Measurements from ENCODE around the gene NUF2. TPM values are rescaled to one million over a fixed set of nuclear protein-coding genes. Genes with fewer than 3 reads are reported as not detected.
"Not testable (repeated sequence)": the region's sequence is repeated elsewhere in the genome, so short reads cannot be mapped to it uniquely, and the experiment has no call there.

NUF2 gene
- 45.3 TPM for polyA plus RNA-seq (ENCODE audit: insufficient read length)
- long read RNA-seq, donor 1, partial matches to known transcripts: 5 of 8 reads
- long read RNA-seq, donor 1, other reads (novel, unspliced or antisense): 0 of 8 reads
- long read RNA-seq, donor 2, partial matches to known transcripts: 6 of 10 reads
- long read RNA-seq, donor 2, other reads (novel, unspliced or antisense): 0 of 10 reads
- long read RNA-seq, donor 3, partial matches to known transcripts: 0 of 1 reads
- long read RNA-seq, donor 3, other reads (novel, unspliced or antisense): 0 of 1 reads
- long read RNA-seq, donor 4, partial matches to known transcripts: 0 of 1 reads
- long read RNA-seq, donor 4, other reads (novel, unspliced or antisense): 0 of 1 reads
- long read RNA-seq, donor 5, transcript NUF2-201 (14 exons, 1,969 nt): major isoform, 6 of 7 reads
- long read RNA-seq, donor 5, partial matches to known transcripts: 0 of 7 reads
- long read RNA-seq, donor 5, other reads (novel, unspliced or antisense): 0 of 7 reads
- long read RNA-seq, donor 6, partial matches to known transcripts: 8 of 14 reads
- long read RNA-seq, donor 6, other reads (novel, unspliced or antisense): 0 of 14 reads
- long read RNA-seq, donor 7, partial matches to known transcripts: 6 of 8 reads
- long read RNA-seq, donor 7, other reads (novel, unspliced or antisense): 0 of 8 reads
- long read RNA-seq, donor 8, partial matches to known transcripts: 0 of 4 reads
- long read RNA-seq, donor 8, other reads (novel, unspliced or antisense): 0 of 4 reads

GRCh38 chr1:163321311-163322305 lies at the start of gene NUF2:
Gene NUF2, plus strand, starts transcription at chr1:163321954. Its CDS starts 4,098 bp downstream, at chr1:163326052.
- DNase-seq: peak; percentile 98

GRCh38 chr1:163273766-163274441 lies 47.9 kb upstream of the NUF2 start:
- peak; percentile 20 for DNase-seq

- DNase-seq: no peak
Measured at GRCh38 chr1:163275222-163275621, 46.5 kb upstream of the NUF2 start.

GRCh38 chr1:163278602-163279001 lies 43.2 kb upstream of the NUF2 start:
- no peak for DNase-seq

DNA sequence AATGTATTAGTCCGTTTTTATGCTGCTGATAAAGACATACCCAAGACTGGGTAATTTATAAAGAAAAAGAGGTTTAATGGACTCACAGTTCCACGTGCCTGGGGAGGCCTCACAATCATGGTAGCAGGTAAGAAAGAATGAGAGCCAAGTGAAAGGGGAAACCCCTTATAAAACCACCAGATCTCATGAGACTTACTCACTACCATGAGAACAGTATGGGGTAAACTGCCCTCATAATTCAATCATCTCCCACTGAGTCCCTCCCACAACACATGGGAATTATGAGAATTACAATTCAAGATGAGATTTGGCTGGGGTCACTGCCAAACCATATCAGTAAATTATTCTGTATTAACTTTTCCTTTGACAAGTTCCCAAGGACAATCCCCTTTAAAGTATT lies 36.9 kb upstream of the NUF2 start:
- not testable (repeated sequence) for DNase-seq

DNA sequence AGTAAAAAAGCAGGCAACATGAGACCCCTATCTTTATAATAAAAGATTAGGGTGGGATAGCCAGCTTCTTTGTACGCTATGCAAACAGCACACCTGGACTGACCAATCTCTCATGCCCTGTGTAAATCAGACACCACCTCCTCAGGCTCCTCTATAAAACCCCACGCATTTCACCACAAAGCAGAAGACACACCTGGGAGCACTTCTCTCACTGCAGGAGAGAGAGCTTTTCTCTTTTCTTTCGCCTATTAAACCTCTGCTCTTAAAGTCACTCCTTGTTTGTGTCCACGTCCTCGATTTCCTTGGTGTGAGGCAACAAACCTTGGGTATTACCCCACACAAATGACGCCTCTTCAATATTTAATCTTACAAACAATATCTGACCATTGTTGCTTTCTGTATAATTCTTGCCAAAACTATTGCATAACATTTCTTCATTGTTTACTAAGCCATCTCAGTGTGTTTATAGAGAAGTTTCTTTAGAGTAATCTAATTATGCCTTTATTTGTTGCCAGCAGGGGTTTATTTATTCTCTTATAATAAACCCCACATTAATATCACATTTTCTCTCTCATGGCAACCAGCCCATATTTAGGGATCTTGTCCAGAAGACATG lies 31.6 kb upstream of the NUF2 start:
- no peak for DNase-seq

- no peak for DNase-seq
Measured at GRCh38 chr1:163291461-163291860, 30.3 kb upstream of the NUF2 start.

DNA sequence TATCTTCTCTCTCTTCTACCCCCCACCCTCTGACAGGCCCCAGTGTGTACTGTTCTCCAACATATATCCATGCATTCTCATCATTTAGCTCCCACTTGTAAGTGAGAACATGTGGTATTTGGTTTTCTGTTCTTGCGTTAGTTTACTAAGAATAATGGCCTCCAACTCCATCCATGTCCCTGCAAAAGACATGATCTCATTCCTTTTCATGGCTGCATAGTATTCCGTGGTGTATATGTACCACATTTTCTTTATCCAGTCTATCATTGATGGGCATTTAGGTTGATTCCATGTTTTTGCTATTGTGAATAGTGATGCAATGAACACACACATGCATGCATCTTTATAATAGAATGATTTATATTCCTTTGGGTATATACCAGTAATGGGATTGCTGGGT lies 29.6 kb upstream of the NUF2 start:
- DNase-seq: not testable (repeated sequence)

GRCh38 chr1:163293497-163293896 lies 28.3 kb upstream of the NUF2 start:
- not testable (repeated sequence) for DNase-seq

GRCh38 chr1:163295949-163296348 lies 25.8 kb upstream of the NUF2 start:
- no peak for DNase-seq

- DNase-seq: no peak
Measured at GRCh38 chr1:163296504-163297263, 25.1 kb upstream of the NUF2 start.

DNA sequence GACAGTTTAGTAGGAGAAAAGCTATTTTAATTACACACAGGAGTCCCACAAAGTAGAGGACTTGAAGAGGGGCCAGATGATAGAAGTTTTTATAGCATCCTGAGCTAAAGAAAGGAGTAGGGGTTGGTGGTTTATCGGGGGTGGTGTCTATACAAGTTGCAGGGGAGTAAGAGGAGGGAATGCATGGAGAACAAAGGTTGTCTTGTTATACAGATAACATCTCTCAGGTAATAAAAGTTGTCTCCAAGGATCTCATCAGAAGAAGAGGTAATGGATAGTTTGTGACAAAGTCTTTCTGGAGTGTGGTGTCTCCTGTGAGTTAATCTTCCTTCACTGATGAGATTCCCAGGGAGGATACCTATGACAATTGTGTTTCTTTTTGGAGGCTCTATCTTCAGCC lies 23.4 kb upstream of the NUF2 start:
- DNase-seq: no peak

DNA sequence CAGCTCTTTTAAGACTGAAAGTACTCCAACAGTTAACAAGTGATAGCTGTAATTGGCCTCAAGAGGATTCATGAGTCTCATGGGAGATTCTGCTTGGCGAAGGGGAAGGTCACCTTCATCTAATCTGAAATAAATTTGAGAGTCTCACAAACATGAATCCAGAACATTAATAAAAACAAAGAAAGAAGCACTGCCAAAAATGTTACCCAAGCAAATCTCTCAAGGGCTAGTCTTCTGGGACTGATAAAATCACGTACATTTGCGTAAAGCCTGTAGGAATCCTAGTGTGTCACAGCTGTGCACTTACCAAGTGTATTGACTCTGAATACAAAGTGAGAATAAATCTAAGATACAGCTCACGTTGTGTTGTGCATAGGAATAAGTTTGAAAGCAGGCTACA lies 21.2 kb upstream of the NUF2 start:
- DNase-seq: no peak

DNA sequence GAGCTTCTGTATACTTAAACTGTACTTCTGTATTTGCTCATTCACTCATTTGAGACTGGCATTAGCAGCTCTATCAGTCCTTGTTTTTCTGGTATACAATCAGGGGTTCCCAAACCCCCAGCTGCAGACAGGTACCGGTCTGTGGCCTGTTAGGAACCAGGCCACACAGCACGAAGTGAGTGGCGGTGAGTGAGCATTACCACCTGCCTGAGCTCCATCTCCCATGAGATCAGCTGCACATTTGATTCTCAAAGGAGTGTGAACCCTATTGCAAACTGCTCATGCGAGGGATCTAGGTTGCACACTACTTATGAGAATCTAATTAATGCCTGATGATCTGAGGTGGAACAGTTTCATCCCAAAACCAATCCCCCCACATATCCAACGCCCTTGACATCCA lies 18.2 kb upstream of the NUF2 start:
- DNase-seq: no peak

GRCh38 chr1:163305441-163305840 lies 16.3 kb upstream of the NUF2 start:
- DNase-seq: no peak

DNA sequence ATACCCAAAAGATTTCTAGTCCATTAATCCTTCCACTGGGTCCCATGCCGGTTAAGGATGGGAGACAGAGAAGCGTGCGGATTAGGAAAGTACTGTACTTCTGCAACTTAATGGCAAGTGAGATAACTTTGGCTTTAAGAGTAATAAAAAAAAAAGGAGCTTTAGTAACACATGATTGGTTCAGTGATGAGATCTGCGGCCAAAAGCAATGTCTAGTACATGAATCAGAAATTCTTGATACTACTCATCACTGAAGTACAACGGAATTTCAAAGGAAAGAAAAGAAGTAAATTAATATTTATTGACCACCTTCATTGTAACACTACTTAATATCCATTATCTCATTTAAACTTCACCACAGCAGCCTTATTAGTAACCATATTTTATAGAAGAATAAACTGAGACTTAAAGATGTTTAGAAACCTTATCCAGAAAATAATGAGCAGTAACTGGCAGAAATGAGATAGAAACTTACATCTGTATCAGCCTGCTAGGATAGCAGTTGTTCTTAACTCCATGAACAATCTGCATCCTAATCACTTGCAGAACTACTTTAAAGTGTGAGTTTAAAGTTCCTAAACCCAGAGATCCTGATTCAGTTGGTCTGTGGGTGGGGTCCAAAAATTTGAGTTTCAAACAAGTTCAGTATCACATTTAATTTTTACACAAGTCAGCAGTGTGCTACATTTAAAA lies 14.1 kb upstream of the NUF2 start:
- DNase-seq: no peak

DNA sequence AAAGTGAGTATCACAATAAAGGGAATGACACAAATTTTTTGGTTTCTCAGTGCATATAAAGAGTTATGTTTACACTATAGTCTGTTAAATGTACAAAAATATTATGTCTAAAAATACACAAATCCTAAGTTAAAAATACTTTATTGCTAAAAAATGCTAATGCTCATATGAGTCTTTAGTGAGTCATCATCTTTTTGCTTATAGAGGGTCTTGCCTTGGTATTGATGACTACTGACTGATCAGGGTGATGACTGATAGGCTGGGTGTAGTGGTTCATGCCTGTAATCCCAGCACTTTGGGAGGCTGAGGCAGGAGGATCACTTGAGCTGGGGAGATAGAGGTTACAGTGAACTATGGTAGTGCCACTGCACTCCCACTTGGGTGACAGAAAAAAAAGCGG lies 12.9 kb upstream of the NUF2 start:
- DNase-seq: no peak

DNA sequence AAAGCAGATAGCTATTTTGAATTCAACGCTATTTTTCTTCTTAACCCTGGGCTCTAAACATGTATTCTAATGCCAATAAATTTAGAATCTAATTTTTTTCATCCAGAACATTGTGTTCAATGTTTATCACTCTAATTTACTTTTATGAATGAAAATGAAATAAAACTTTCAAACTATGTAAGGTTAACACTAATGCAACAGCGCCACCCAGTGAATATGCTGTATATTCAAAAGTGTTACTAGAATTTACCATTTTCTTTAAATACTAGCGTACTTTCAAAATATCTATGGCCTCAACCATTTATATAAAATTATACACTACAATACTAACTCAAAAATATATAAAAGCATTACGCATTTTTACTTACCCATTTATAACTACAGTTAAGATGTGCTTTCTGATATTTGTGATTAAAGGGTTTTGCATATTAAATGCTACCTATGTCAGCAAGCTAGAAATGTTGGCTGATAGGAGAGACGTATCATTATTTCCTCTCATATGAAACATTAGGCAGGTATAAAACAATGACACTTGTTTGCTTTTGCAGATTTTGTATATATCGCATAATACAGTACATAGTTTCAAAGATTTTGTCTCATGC lies 5.9 kb upstream of the NUF2 start:
- peak; percentile 40 for DNase-seq

GRCh38 chr1:163320891-163321290 lies 863 bp upstream of the NUF2 start:
- DNase-seq: no peak
